HL-60/S4 (cell line): Measurements from ENCODE around the gene MRPS18C.
"Not testable (repeated sequence)": the region's sequence is repeated elsewhere in the genome, so short reads cannot be mapped to it uniquely, and the experiment has no call there.

Source experiments
- in situ Hi-C: fragments of 300-500 bp; cut with MboI; formaldehyde crosslinking; loops from 2 replicates; pipeline ENCODE4 v1.14.3; 2022; ENCODE audit warnings: low sequenced_read_pairs

MRPS18C gene

DNA sequence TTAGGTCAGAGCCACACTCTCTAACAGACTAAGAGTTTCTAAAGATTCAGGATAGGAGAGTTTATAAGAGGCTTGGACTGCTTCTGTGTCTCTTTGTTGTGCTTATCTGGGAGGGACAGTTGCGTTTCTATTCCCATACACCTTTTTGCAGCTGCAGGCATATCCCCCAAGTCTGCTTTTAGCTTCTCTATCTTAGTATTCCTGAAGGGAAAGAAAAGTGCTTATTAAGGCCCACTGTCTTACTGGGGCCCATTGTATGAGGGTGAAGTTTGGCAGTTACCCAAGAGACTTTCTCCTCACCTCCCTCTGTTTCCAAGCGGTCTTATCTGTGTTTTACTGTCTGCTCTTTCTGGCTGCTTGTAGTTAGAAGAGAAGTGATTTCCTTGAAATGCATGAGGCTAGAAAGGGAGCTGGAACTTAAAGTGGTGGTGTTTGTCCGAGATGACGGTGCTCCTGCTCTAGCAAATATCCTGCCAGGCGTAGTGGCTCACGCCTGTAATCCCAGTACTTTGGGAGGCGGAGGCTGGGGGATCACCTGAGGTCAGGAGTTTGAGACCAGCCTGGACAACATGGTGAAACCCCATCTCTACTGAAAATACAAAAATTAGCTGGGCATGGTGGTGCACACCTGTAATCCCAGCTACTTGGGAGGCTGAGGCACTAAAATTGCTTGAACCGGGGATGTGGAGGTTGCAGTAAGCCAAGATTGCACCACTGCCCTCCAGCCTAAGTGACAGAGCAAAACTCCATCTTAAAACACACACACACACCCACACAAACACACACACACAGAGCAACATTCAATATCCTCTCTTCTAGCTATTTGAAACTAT lies 40.4 kb downstream of the MRPS18C start:
- in situ Hi-C loops = not testable (repeated sequence)

DNA sequence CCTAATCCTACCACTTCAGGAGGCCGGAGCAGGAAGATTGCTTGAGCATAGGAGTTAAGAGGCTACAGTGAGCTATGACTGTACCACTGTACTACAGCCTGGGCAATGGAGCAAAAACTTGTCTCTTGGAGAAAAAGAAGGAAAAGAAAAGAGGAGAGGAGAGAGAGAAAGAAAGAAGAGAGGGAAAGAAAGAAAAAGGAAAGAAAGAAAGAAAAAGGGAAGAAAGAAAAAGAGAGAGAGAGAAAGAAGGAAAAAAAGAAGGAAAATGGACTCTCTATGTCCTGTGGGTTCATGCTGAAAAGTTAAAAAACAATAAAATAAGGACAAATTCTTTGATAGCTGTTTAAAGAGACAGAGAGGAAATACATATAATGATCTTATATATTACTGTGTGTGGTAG lies 42.3 kb downstream of the MRPS18C start:
- in situ Hi-C loops = no loop called here

DNA sequence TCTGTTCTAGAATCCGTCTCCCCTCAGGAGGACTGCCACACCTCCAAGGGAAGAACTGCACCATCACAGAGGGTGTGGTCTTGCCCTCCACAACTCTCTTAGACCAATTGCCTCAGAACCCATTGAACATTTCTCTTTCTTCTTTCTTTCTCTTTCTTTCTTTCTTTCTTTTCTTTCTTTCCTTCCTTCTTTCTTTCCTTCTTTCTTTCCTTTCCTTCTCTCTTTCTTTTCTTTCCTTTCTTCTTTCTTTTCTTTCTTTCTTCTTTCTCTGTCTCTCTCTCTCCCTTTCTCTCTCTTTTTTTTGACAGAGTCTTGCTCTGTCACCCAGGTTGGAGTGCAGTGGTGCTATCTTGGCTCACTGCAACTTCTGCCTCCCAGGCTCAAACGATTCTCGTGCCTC lies 45.8 kb downstream of the MRPS18C start:
- in situ Hi-C loops = loop anchor here (5.0 to 25.0 kb wide), 3 partner anchors 136 to 1011 kb away; no protein-coding TSS in a partner anchor

DNA sequence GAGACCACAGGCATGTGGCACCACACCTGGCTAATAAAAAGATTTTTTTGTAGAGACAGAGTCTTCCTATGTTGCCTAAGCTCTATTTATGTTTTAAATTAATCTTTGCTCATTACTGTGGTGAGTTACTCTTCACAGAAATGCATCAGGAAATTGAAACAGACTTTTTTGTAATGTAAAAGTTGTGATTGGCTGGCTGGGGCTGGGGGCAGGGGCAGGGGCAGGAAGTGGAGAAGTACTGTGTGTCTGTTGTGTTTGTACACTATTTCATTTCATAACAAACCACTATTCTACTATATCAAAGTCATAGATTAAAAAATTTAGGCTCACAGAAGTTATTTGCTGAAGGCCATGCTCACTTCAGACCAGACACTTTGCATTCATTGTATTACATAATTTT lies 48.1 kb downstream of the MRPS18C start:
- in situ Hi-C loops = loop anchor here (5.0 to 25.0 kb wide), 3 partner anchors 133 to 1008 kb away; no protein-coding TSS in a partner anchor

DNA sequence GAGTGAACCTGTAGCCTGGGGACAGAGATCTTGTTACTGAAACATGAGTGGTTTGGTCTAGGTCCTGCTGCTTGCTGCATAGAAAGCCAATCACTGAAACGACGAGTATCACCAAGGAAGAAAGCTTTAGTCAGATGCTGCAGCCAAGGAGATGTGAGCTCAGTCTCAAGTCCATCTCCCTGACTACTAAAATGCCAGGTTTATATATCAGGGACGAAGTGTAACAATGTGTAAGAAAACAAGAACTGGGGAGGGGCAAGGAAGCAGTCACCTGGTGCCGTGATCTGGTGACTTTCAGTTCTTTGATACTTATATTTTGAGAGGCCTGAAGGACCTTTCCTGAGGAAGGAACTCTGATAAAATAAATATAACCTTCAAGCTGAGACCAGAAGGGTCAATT lies 48.6 kb downstream of the MRPS18C start:
- in situ Hi-C loops = loop anchor here (5.0 to 25.0 kb wide), 3 partner anchors 133 to 1008 kb away; no protein-coding TSS in a partner anchor

DNA sequence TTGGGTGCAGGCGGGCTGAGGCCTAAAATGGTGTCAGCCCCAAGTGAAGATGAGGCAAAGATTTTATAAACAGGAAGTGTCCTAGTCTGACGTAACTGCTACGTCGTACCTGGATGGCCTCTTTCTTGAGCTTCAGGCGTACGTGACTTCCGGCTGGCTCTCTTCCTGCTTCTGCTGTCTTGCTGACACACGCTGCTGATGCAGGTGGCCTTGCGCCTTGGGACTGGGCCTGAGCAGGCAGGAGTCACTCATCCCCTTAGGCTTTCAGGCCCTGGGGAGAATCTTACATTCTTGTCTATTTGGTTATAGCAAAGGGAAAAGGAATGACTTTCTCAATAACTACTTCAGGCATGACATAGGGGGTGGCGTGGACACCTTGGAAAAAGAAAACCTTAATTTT lies 49.1 kb downstream of the MRPS18C start:
- in situ Hi-C loops = loop anchor here (5.0 to 25.0 kb wide), 3 partner anchors 132 to 1007 kb away; no protein-coding TSS in a partner anchor

DNA sequence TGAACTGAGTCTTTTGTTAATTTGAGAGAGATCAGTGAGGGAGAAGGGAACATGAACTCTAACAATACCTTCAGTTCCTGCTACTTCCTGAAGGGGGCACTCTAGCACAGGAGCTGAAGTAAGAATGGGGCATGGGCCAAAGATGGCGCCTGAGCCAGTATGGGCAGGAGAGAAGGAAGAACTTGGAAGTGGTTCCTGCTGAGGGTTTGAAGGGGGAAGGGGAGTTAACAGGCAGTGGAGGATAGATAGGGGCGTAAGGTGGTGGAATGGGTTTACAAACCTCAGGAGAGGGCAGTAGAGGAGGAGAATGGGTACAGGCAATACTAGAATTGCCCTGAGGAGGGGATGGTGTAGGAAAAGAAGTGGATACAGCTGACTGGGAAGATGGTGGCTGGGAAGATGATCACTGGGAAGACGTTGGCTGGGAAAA lies 53.3 kb downstream of the MRPS18C start:
- in situ Hi-C loops = loop anchor here (25.0 kb wide), 2 partner anchors 728 to 1003 kb away; no protein-coding TSS in a partner anchor

DNA sequence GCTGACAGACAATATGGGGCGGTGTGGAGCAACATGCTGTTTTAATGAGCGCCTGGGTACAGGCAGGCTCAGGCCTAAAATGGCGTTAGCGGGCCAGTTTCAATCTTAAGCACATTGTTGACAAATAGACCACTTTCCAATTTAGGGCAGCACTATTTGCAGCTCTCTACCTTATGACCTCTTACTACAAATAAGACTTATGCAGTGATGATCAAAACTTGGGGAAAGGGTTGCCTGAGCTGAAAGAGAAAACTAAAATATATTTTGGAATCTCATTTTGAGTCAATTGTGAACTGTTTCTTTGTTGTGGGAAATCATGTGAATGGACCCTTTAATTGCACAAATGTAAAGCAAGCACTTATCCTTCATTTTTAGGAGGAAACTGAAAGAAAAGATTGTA lies 54.6 kb downstream of the MRPS18C start:
- in situ Hi-C loops = loop anchor here (25.0 kb wide), 2 partner anchors 727 to 1002 kb away; no protein-coding TSS in a partner anchor
